NT2/D1 (cell line): ENCODE results near the gene SYNE2.

ENCODE experiments used
- SUZ12 ChIP-seq: IDR thresholded peaks from 2 replicates; pipeline ENCODE4 v1.6.1; 2011; ENCODE audit not compliant: insufficient read length, insufficient read depth; ENCODE audit errors: extremely low read depth
- YY1 ChIP-seq: IDR thresholded peaks from 2 replicates; pipeline ENCODE4 v1.6.1; 2011; ENCODE audit not compliant: insufficient read length, insufficient read depth
- ZNF274 ChIP-seq: IDR thresholded peaks from 2 replicates; pipeline ENCODE4 v1.6.1; 2011; ENCODE audit warnings: mild to moderate bottlenecking, low read depth, low read length

- TF ChIP-seq ZNF274 (no peak), YY1 (no peak), SUZ12 (no peak)
Measured at GRCh38 chr14:64208261-64208660, 355.5 kb downstream of the SYNE2 start.
